ENCODE results near the gene ACTL7A. TPM values are rescaled to one million over a fixed set of nuclear protein-coding genes. Genes with fewer than 3 reads are reported as not detected.
"Not testable (repeated sequence)": the region's sequence is repeated elsewhere in the genome, so short reads cannot be mapped to it uniquely, and the experiment has no call there.

The ACTL7A gene, protein sequence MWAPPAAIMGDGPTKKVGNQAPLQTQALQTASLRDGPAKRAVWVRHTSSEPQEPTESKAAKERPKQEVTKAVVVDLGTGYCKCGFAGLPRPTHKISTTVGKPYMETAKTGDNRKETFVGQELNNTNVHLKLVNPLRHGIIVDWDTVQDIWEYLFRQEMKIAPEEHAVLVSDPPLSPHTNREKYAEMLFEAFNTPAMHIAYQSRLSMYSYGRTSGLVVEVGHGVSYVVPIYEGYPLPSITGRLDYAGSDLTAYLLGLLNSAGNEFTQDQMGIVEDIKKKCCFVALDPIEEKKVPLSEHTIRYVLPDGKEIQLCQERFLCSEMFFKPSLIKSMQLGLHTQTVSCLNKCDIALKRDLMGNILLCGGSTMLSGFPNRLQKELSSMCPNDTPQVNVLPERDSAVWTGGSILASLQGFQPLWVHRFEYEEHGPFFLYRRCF
- polyA plus RNA-seq (ENCODE audit: insufficient read length in 12 of 12) = not detected
- long read RNA-seq, donor 1, partial matches to known transcripts = 18 of 36 reads
- long read RNA-seq, donor 1, other reads (novel, unspliced or antisense) = 18 of 36 reads
- long read RNA-seq, donor 2, partial matches to known transcripts = 31 of 31 reads
- long read RNA-seq, donor 2, other reads (novel, unspliced or antisense) = 0 of 31 reads
- long read RNA-seq, donor 3 = 0 reads
- long read RNA-seq, donor 4 = 0 reads
- long read RNA-seq, donor 5 = 0 reads
- long read RNA-seq, donor 6 = 0 reads
- long read RNA-seq, donor 7 = 0 reads
- long read RNA-seq, donor 8 = 0 reads
- long read RNA-seq, donor 9 = 0 reads
- long read RNA-seq, donor 10 = 0 reads
- long read RNA-seq, donor 11, partial matches to known transcripts = 22 of 27 reads
- long read RNA-seq, donor 11, other reads (novel, unspliced or antisense) = 5 of 27 reads

DNA sequence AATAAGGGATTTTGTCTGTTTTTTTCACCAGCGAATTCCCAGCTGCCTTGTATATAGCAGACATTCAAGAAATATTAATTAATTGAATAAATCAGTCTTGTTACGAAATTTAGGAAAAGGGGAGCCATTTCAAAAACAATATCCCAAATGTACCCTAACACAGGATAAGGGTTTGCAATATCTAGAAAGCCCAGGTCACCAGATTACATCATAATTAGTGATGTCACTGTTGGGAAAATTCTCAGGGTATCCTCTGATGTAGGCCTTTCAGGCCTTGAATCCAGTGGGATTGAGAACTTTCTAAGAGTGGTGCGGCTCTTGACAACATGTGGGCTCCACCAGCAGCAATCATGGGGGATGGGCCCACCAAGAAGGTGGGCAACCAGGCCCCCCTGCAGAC lies at the start of gene ACTL7A:
TSS of gene ACTL7A (plus strand) at position 270 of the 400 bp plus-strand sequence. CDS start at position 327, 57 bp downstream.
- no peak for DNase-seq

DNA sequence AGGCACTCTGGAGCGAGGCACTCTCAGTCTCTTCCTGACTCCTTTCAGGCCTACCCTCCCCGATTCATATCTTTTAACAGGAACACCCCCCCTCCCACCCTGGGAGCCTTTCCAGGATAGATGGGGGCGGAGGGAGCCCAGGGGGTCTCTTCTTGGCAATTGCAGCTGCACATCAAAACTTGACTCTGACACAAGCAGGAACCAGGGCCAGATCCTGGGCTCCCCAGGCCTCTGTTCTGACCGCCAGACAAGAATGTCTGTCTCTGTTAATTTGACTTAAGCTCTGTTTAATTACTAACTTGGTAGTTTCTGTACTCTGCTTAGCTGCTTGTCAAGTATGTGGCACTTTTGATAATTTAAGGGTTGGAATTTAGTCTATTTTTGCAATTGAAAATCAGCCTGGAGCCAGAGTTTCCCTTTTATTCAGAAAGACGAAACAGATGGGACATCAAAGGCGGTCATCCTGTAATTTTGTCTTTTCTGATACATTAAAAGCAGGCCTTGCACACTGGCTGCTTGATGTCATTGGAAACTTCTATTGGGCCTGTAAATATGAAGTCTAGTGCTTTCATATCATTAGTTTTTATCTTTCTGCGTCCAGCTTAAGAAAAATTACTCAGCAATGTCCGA lies 49.6 kb upstream of the ACTL7A start:
- DNase-seq = peak; percentile 26

GRCh38 chr9:108813951-108814601 lies 48.0 kb upstream of the ACTL7A start:
- DNase-seq = no peak

GRCh38 chr9:108815156-108815555 lies 46.9 kb upstream of the ACTL7A start:
- DNase-seq = no peak

GRCh38 chr9:108816037-108816436 lies 46.0 kb upstream of the ACTL7A start:
- no peak for DNase-seq

DNA sequence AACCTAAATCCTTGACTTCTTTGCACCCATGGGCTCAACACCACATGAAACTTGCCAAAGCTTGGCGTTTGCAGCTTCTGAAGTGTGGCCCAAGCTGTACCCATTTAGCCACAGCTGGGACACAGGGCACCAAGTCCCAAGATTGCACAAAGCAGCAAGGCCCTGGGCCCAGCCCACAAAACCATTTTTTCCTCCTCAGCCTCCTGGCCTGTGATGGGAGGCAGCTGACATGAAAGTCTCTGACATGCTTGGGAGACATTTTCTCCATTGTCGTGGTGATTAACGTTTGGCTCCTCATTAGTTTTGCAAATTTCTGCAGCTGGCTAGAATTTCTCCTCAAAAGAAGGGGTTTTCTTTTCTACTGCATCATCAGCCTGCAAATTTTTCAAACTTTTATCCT lies 38.2 kb upstream of the ACTL7A start:
- no peak for DNase-seq

DNA sequence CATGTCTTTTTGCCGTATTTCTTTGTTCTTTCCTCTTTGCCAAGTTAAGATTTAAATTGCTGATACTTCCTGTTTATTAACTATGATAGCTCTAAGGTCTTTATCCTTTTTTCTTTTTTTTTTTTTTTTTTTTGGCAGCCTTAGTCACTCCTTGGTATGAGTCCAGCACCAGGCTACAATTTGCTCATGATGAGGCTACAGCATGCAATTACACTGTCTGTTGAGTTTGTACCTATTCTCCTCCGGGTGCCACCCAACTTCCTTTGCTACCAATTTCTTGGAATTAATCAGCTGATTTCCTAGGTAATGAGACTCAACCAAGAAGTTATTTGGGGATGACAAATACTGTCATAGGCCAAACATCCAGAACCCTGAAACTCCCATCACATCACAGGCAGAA lies 31.8 kb upstream of the ACTL7A start:
- DNase-seq = no peak

DNA sequence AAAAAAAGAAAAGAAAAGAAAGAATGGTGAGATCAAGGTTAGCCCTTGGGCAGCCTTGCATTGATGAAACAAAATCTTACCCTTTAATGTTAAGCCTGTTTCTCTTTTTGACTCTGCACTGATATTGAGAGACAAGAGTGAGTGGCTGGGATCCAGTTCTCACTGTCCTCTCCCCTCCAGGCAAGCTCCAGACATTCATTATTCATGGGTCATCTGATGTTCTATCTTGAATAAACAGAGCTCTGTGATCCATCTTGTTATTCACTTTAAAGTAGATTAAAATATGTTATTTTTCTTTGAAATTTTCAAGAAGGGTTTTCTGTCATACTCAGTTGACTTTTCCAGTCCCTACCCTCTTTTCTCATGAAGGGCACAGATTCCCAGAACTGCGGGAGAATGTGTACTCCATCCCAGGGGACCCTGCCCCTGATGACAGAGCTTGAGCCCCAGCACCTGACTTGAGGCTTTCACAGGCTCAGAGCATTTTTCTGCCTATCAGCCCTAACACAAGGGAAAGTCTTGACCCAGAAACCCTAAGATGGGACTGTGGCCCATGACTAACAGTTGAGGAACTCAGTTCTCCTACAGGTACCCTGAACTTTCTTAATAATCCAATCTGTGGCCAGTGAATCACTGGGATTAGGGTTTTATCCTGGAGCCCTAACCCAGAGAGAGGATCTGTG lies 30.4 kb upstream of the ACTL7A start:
- no peak for DNase-seq

DNA sequence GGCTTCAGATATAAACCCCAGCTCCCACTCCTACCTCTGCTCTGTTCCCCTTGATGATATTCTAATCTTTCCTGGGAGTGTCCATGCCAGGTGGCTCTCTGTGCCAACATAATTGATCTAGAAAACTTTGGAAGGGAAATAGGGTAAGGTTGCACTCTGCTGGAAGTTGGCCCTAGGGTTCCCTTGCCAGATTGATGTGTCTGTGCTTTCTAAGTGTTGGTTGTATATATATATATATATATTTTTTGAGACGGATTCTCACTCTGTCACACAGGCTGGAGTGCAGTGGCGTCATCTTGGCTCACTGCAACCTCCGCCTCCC lies 29.9 kb upstream of the ACTL7A start:
- DNase-seq = no peak

DNA sequence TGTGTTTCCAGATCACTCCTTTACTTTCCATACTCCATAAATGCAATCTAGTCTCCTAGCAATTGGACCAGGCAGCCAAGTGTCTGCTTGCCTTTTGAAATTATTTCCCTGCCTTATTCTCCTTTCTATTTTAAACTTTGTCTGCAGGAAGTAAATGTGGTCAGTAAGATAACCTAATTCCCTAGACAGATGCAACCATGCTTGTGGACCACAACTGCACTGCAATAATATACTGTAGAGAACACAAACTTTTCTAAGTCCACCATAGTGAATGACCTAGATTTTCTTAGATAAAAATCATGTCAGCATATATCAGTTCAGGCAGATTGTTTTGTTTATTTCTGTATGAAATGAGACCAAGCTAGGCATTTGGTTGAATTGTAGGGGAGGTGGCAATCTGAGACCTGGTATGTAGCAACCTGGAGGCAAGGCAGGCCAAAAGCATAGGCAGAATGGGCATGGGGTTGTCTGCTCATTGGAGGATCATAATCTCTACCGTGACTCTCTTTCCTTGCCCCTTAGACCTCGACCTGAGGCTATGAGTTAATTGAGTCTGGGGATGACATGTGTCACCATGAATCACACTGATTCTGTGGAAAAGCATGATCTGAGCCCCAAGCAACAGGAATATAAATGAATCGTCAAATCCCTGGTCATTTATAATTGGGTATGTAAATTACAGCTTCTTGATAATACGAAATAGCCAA lies 27.0 kb upstream of the ACTL7A start:
- DNase-seq = no peak

DNA sequence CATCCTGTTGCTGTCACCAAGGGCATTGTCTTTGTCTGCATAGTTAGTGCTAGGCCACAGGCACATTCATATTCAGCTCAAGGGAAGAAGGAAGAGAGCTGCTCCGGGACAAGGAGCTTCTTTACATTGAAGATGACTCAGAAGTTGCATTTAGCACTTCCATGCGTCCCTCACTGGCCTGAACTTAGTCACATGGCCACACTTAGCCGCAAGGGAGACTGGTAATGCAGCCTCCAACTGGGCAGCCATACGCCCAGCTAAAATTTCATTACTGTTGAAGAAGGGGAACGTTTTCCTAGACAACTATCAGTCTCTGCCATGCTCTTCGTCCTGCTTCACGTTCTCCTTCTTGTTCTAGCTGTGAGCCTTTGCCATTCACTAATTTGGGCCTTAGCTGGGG lies 26.2 kb upstream of the ACTL7A start:
- DNase-seq = no peak

- DNase-seq = no peak
Measured at GRCh38 chr9:108836319-108836718, 25.7 kb upstream of the ACTL7A start.

- no peak for DNase-seq
Measured at GRCh38 chr9:108836781-108837180, 25.3 kb upstream of the ACTL7A start.

DNA sequence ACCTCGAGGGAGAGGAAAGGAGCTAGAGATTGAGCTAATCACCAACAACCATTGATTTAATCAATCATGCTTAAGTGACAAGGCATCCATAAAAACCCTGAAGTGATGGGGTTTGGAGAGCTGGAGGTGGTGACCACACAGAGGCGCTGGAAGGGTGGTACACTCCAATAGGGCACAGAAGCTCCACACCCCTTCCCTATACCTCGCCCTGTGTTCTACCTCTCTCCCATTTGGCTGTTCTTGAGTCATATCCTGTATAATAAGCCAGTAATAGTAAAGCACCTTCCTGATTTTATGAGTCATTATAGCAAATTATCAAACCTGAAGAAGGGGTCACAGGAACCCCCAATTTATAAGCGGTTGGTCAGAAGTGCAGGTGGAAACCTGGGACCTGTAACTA lies 24.5 kb upstream of the ACTL7A start:
- no peak for DNase-seq

DNA sequence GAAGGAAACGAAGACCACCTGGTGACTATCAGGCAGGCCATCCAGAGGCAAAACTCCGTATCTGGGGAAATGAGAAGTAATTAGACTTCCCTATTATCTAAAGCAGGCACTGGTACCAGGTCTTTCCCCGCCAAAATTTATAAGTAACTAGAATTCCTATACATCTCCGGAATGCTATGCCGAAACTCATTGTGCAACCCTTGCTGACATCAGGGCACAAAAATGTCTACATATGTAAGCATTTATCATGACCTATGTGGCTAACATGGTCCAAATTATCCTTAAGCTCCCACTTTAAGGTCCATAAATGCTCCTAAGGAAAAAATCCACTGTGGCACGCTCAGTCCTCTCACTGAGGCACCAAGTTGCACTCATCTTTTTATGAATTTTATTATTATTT lies 24.0 kb upstream of the ACTL7A start:
- DNase-seq = no peak

DNA sequence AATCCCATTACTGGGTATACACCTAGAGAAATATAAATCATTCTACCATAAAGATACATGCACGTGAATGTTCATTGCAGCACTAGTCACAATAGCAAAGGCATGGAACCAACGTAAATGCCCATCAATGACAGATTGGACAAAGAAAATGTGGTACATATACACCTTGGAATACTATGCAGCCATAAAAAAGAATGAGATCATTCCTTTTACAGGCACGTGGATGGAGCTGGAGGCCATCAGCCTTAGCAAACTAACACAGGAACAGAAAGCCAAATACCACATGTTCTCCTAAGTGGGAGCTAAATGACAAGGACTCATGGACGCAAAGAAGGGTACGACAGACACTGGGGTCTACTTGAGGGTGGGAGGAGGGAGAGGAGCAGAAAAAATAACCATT lies 22.5 kb upstream of the ACTL7A start:
- not testable (repeated sequence) for DNase-seq

DNA sequence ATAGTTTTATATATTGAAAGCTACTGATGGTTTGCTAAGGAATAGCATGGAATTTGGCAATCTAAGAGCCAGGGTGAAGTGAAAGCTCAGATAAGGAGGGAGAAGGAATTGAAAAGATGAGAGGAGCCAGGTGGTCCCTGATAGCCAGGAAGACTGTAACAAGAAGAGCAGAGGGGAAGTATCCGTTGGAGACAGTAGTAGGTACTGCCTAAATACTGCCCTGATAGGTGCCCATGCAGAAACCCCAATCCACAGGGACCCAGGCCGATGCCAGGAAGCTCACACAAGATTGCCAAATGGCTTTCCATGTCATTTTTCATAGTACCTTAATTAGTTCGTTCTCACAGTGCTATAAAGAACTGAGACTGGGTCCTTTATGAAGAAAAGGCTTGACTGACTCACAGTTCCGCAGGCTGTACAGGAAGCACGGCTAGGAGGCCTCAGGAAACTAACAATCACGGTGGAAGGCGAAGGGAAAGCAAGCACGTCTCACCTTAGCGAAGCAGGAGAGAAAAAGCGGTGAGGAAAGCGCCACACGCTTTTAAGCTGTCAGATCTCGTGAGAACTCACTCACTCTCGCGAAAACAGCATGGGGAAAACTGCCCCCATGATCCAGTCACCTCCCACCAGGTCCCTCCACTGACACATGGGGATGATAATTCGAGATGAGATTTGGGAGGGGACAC lies 19.3 kb upstream of the ACTL7A start:
- no peak for DNase-seq

DNA sequence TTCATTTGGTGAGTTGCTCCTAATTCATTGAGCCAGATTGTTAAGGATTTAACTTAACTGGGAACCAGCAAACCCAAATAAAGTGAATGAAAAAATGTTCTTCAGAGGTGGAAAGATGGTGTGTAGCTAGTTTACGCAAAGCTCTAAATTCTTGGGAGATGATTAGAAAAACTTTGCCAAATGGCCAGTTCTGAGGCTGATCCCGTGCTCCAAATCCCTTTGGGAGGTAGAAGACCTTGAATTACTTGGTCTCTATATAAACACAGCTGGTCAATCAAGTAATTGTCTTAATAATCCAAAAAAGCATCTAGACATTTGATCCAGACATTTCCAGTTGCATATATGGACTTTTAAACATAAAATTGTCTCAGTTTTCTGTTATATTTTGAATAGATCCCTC lies 17.7 kb upstream of the ACTL7A start:
- peak; percentile 34 for DNase-seq

- no peak for DNase-seq
Measured at GRCh38 chr9:108844856-108845255, 17.2 kb upstream of the ACTL7A start.

DNA sequence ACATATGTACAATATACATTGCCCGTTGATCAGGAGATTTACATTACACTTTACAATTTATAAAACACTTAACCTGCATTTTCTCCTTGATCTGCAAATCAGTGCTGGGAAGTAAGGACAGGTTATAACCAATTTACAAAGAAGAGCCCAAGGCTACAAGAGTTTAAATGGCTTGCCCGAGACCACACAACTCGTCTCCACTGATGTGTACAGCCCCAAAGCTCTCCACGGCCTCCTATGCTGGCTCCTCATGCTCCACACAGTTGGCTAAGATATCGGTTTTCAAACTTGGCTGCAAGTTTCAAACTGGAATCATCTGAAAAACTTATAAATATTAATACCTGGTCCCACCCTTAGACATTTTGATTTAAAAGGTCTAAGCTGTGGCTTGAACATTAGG lies 16.6 kb upstream of the ACTL7A start:
- no peak for DNase-seq
